Measurements from ENCODE around the gene PTPN7.
"Not testable (repeated sequence)": the region's sequence is repeated elsewhere in the genome, so short reads cannot be mapped to it uniquely, and the experiment has no call there.

The PTPN7 gene

DNA sequence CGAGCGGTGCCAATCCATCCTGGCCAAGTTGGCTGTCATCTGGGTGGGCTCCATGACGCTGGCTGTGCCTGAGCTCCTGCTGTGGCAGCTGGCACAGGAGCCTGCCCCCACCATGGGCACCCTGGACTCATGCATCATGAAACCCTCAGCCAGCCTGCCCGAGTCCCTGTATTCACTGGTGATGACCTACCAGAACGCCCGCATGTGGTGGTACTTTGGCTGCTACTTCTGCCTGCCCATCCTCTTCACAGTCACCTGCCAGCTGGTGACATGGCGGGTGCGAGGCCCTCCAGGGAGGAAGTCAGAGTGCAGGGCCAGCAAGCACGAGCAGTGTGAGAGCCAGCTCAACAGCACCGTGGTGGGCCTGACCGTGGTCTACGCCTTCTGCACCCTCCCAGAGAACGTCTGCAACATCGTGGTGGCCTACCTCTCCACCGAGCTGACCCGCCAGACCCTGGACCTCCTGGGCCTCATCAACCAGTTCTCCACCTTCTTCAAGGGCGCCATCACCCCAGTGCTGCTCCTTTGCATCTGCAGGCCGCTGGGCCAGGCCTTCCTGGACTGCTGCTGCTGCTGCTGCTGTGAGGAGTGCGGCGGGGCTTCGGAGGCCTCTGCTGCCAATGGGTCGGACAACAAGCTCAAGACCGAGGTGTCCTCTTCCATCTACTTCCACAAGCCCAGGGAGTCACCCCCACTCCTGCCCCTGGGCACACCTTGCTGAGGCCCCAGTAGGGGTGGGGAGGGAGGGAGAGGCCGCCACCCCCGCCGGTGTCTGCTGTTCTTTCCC, 32.4 kb downstream of the PTPN7 start:
- DNase-seq, result no peak

- DNase-seq, result no peak
Measured at GRCh38 chr1:202127061-202127460, 33.3 kb downstream of the PTPN7 start.

GRCh38 chr1:202126426-202126825, 34.0 kb downstream of the PTPN7 start:
- no peak for DNase-seq

DNA sequence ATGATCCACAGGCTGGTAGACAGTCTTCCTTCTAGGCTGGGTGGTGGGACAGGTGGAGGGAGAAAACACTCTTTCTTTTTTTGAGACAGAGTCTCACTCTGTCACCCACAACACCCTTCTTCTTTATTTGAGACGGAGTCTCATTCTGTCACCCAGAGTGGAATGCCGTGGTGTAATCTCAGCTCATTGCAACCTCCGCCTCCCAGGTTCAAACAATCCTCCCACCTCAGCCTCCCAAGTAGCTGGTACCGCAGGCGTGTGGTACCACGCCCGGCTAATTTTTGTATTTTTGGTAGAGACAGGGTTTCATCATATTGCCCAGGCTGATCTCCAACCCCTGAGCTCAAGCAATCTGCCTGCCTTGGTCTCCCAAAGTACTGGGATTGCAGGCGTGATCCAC, 34.8 kb downstream of the PTPN7 start:
- no peak for DNase-seq

GRCh38 chr1:202124142-202124541, 36.3 kb downstream of the PTPN7 start:
- no peak for DNase-seq

DNA sequence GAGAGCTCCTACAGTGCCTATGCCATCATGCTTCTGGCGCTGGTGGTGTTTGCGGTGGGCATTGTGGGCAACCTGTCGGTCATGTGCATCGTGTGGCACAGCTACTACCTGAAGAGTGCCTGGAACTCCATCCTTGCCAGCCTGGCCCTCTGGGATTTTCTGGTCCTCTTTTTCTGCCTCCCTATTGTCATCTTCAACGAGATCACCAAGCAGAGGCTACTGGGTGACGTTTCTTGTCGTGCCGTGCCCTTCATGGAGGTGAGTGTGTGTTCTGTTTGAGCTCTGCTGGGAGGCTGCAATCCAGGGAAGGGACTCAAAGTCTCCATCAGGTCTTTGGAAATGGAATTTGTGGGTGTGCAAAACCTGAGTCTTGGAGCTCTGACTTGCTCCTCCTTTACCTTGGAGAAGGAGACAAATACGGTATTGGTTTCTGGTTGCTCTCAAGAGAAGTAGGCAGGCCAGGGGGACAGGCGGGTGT, 37.0 kb downstream of the PTPN7 start:
- DNase-seq, result no peak

DNA sequence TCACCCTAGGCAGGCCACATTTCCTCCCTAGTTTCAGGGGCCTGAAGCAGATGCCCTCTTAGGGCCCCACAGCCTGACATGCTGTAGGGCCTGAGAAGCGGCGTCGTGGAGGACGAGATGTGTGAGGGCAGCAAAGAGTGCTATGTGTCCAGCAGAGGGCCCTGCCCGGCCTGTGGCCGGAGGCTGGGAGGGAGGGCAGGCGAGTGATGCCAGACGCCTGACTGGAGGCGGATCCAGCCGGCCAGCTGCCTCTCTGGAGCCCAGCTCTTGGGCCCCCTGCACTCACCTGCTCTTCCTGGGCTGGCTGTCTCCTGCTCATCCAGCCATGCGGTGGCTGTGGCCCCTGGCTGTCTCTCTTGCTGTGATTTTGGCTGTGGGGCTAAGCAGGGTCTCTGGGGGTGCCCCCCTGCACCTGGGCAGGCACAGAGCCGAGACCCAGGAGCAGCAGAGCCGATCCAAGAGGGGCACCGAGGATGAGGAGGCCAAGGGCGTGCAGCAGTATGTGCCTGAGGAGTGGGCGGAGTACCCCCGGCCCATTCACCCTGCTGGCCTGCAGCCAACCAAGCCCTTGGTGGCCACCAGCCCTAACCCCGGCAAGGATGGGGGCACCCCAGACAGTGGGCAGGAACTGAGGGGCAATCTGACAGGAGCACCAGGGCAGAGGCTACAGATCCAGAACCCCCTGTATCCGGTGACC, 37.6 kb downstream of the PTPN7 start, which contains the start of gene GPR37L1:
Gene GPR37L1 (plus strand): TSS at position 279 of the 697 bp plus-strand sequence. CDS start 47 bp downstream, at position 326.
- DNase-seq, result no peak

GRCh38 chr1:202121006-202121405, 39.4 kb downstream of the PTPN7 start:
- DNase-seq, result no peak

GRCh38 chr1:202117898-202118371, 42.5 kb downstream of the PTPN7 start:
- DNase-seq, result no peak

DNA sequence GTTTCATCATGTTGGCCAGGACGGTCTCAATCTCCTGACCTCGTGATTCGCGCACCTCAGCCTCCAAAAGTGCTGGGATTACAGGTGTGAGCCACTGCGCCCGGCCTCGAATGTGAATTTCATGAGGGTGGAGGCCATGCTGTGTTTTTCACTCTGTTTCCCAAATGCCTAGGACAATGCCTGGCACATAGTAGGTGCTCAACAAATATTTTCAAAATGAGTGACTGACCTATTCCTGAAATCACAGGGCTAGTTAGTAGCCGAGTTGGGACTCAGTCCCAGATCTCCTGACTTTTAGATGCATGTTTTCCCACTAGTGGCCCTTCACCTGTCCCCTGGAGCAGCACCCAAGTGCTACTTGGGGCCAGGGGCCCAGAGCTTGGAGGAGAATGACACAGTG, 44.1 kb downstream of the PTPN7 start:
- DNase-seq, result no peak

DNA sequence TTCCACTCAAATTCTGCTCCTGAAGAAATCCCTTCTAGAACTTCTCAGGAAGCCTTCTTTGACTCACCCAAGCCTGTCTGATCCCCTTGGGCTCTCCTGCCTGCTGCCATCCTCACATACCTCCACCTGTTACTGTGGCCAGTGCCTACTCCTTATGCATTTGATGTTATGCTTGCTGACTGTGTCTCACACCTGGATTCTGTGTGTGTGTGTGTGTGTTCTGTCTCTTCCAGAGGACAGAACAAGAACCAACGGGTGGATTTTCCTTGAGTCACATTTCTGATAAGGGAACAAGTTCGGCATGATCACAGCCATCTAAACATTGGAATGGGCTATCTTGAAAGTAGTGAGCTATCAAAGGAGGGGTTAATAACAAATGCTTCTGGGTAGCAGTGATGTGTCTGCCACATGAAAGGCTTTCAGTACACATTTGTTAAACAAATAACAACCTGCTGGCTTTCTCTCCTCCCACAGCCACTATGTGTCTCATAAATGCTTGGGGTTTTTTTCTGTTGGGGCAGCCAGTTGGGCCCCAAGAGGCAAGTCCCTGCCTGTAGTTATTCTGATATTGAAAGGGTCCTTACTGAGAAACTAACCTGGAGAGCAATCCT, 46.6 kb downstream of the PTPN7 start:
- no peak for DNase-seq

DNA sequence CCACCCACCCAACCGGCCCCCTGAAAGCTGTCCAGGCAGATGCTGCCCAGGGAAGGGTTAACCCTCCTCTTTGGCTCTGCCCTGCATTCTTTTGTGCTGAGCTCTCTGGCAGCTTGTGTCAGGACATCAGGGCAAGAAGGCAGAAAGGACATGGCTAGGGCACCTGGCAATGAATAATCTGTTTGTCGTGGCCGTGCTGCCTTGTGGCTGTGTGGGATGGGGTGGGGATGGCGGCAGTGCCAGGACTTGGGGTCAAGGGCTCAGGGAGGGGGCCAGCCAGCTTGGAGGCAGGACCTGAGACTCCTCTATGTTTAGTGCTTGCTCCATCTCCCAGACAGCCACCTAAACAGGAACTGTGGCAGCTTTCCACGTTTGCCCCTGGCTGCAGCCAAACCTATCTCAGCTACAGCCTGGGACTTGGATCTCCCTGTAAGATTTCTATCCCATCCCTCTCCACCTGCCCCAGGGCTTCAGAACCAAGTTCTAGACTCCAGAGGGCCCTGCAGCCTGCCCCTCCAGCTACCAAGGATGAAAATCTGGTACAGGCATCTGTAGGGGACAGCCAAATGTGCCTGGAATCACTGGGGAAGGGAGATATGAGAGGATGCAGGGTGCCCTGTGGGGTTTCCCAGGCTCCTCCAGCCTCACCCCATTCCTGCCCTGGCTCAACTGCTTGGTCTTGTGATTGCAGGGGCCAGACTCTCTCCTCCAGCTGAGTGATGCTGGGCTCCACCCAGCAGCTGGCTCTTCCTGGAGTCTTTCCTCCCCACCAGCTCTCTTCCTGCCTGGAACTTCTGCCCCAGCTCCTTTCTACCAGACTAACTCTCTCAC, 47.3 kb downstream of the PTPN7 start:
- DNase-seq, result no peak

DNA sequence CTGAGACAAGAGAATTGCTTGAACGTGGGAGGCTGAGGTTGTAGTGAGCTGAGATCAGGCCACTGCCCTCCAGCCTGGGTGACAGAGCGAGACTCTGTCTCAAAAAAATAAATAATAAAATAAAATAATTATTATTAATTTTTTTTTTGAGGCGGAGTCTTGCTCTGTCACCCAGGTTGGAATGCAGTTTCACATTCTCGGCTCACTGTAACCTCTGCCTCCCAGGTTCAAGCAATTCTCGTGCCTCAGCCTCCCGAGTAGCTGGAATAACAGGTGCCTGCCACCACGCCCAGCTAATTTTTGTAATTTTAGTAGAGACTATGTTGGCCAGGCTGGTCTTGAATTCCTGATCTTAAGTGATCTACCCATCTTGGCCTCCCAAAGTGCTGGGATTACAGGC, 48.8 kb downstream of the PTPN7 start:
- DNase-seq, result not testable (repeated sequence)

- DNase-seq, result no peak
Measured at GRCh38 chr1:202110977-202111376, 49.4 kb downstream of the PTPN7 start.

GRCh38 chr1:202107801-202108731, 52.3 kb downstream of the PTPN7 start:
- no peak for DNase-seq

GRCh38 chr1:202107321-202107761, 53.1 kb downstream of the PTPN7 start:
- DNase-seq, result no peak

- DNase-seq, result no peak
Measured at GRCh38 chr1:202106340-202107254, 53.8 kb downstream of the PTPN7 start.

- no peak for DNase-seq
Measured at GRCh38 chr1:202105571-202106339, 54.6 kb downstream of the PTPN7 start.

DNA sequence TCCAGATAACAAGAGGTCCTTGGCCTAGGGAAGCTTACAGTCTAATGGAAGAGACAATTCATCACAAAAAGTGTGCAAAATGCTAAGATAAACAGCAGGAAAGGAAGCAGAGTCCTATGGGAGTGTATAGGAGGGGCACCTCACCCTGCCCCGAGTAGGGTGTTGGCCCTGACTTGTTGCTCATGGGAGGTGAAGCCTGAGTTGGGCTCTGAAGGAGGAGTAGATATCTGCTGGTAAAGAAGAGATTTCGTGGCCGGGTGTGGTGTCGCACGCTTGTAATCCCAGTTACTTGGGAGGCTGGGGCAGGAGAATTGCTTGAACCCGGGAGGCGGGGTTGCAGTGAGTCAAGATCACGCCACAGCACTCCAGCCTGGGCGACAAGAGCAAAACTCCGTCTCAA, 56.3 kb downstream of the PTPN7 start:
- no peak for DNase-seq

DNA sequence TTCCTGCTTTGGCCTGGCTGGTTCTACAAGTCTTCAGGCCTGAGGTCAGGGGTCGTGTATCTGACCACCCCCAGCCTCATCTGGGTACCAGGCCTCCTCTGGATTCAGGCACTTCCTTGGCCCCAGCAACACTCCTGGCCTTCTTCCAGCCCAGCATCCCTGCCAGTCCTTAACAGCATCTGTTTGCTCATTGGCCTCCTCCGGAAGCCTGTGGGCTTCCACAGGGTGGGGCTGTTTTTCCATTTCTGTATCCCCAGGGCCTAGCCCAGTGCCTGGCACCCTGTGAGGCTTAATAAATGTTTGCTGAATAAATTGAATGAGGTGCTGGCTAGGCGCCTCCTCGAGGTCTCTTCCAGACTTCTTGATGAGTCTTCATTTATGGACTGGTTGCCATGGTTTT, 59.2 kb downstream of the PTPN7 start:
- no peak for DNase-seq

All from NCI-H748 treated with DMSO at 0.1 percent for 48 hours (cell line).